Uterus (tissue), 2 donors: Measurements from ENCODE around the gene USH1G.

Experiments
- CTCF ChIP-seq, 4 experiments: fragments of 200-600 bp in 2 of 4; fragments of 450-650 bp in 2 of 4; sonication (generic) in 2 of 4; IDR thresholded peaks; one replicate each; pipeline ENCODE4 v1.5.1; 2016 to 2019; ENCODE audit warnings: antibody characterized with exemption in 4 of 4, mild to moderate bottlenecking in 2 of 4, moderate library complexity in 1 of 4
- POLR2A ChIP-seq, 2 donors: fragments of 450-650 bp; IDR thresholded peaks; one replicate each; pipeline ENCODE4 v1.6.1; 2016; ENCODE audit warnings: antibody characterized with exemption in 2 of 2, mild to moderate bottlenecking in 1 of 2, moderate library complexity in 1 of 2

DNA sequence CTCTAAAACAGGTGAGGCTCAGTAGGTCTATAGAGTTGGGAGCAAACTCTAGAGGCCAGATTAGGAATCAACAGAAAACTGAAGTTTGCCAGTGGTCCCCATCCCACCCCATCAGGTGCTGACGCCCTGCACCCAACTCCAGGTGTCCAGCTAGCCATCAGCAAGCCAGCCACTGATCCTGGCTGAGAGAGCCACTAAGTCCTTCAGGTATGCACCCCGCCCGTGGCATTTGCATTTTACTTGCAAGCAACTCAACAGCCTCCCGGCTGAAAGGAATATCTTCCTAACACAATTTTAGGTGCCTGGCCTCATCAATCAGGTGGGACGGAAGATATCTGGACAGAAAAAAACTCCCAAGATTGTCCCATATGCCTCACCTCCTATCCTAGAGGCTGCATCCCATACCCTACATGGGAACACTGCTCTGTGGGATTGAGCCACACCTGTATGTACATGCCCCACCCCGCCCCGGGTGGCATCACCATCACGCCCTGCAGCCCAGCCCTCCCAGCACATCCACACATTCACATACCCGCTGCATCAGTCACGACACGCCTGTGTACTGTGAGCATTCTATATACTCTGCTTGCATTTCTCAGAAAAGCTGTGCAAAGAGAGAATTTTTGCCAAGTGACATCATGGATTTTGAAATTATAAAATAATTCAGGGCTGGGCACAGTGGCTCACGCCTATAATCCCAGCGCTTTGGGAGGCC, 20.9 kb upstream of the USH1G start:
- TF ChIP-seq CTCF (IDR thresholded peaks at IDR 0.05) (no peak), POLR2A (IDR thresholded peaks at IDR 0.05) (no peak)
